Fibroblast of villous mesenchyme (primary cell): ENCODE results near the gene FLG2. TPM values are rescaled to one million over a fixed set of nuclear protein-coding genes. Genes with fewer than 3 reads are reported as not detected.
"Not testable (repeated sequence)": the region's sequence is repeated elsewhere in the genome, so short reads cannot be mapped to it uniquely, and the experiment has no call there.

Experiments
- DNase-seq: peaks from one replicate; pipeline ENCODE4 v3.0.0-alpha.2; 2010; ENCODE audit warnings: low read depth
- H3K4me3 ChIP-seq: 2 replicates; pipeline ENCODE4 v1.5.1; 2011; ENCODE audit warnings: low read depth, mild to moderate bottlenecking, low read length
- total RNA-seq: library from RNA; depleted of rRNA; stranded (reverse); fragments of >200 nt; gene quantifications from 2 replicates; pipeline ENCODE4 v1.2.3, GENCODE V29; 2012
- TF ChIP-seq, protein P1 (sequence below): IDR thresholded peaks from 2 replicates; pipeline ENCODE4 v1.5.1; 2012; ENCODE audit warnings: low read depth, mild to moderate bottlenecking, low read length; ENCODE audit not compliant: insufficient read depth

The FLG2 gene
- total RNA-seq, 1 donor: not detected

DNA sequence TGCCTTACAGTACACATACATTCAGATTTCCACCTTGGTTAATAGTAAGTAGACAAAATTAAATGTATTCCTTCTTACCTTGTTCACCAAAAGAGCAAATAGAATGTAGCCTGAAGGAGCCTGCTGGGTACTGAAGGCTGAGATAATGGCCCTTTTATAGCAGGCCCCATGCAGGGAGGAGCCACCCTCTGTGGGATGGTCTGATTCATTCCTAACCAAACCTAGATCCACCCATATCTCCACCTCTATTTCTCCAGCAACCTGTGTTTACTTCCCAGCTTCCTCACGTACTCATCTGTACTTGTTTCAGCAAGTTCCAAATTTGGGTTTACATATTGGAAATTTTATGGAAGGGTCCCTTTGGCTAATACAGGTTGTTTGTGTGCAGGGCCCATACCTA is 34.7 kb downstream of the FLG2 start, which contains the start of gene FLG:
TSS of gene FLG (minus strand) at position 129 of the 400 bp plus-strand sequence. CDS start 9,783 bp downstream, outside the sequence.
- TF ChIP-seq, protein P1, sequence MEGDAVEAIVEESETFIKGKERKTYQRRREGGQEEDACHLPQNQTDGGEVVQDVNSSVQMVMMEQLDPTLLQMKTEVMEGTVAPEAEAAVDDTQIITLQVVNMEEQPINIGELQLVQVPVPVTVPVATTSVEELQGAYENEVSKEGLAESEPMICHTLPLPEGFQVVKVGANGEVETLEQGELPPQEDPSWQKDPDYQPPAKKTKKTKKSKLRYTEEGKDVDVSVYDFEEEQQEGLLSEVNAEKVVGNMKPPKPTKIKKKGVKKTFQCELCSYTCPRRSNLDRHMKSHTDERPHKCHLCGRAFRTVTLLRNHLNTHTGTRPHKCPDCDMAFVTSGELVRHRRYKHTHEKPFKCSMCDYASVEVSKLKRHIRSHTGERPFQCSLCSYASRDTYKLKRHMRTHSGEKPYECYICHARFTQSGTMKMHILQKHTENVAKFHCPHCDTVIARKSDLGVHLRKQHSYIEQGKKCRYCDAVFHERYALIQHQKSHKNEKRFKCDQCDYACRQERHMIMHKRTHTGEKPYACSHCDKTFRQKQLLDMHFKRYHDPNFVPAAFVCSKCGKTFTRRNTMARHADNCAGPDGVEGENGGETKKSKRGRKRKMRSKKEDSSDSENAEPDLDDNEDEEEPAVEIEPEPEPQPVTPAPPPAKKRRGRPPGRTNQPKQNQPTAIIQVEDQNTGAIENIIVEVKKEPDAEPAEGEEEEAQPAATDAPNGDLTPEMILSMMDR: no peak
- no peak for DNase-seq
- no peak within 1 kb of the TSS for H3K4me3 ChIP-seq

- no peak overlapping the region for H3K4me3 ChIP-seq
- DNase-seq: no peak
- TF ChIP-seq, protein P1: no peak
Observed at GRCh38 chr1:152313970-152314369, 45.8 kb downstream of the FLG2 start.

GRCh38 chr1:152313319-152313801 is 46.4 kb downstream of the FLG2 start:
- TF ChIP-seq, protein P1: no peak
- no peak overlapping the region for H3K4me3 ChIP-seq
- DNase-seq: no peak

- H3K4me3 ChIP-seq, DNase-seq: not testable (repeated sequence)
Observed at GRCh38 chr1:152312169-152312568, 47.6 kb downstream of the FLG2 start.

DNA sequence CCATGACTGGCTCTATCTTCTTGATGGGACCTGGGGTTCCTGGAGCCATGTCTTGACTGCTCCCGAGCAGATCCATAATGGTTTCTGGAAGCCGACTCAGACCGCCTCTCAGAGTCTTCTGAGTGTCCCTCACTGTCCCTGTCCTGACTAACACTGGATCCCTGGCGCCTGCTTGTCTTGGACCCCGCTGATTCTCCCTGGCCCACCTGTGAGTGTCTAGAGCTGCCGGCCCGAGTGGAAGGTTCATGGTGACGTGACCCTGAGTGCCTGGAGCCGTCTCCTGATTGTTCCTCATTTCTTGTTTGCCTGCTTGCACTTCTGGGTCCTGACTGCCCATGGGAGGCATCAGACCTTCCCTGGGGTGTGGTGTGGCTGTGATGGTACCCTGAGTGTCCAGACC is 49.9 kb downstream of the FLG2 start:
- TF ChIP-seq, protein P1: no peak
- no peak for DNase-seq
- no peak overlapping the region for H3K4me3 ChIP-seq

GRCh38 chr1:152309320-152309901 is 50.4 kb downstream of the FLG2 start:
- DNase-seq, H3K4me3 ChIP-seq: not testable (repeated sequence)

GRCh38 chr1:152308758-152309157 is 51.0 kb downstream of the FLG2 start:
- not testable (repeated sequence) for DNase-seq, H3K4me3 ChIP-seq

- not testable (repeated sequence) for DNase-seq, H3K4me3 ChIP-seq
Observed at GRCh38 chr1:152307970-152308369, 51.8 kb downstream of the FLG2 start.

DNA sequence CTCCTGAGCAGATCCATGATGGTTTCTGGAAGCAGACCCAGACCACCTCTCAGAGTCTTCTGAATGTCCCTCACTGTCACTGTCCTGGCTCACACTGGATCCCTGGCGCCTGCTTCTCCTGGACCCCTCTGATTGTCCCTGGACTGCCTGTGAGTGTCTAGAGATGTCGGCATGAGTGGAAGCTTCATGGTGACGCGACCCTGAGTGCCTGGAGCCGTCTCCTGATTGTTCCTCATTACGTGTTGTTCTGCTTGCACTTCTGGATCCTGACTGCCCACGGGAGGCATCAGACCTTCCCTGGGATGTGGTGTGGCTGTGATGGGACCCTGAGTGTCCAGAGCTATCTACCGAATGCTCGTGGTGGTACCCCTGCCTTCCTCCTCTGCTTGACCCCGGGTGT is 53.7 kb downstream of the FLG2 start:
- not testable (repeated sequence) for DNase-seq, H3K4me3 ChIP-seq

GRCh38 chr1:152304773-152305172 is 55.0 kb downstream of the FLG2 start:
- not testable (repeated sequence) for H3K4me3 ChIP-seq, DNase-seq

DNA sequence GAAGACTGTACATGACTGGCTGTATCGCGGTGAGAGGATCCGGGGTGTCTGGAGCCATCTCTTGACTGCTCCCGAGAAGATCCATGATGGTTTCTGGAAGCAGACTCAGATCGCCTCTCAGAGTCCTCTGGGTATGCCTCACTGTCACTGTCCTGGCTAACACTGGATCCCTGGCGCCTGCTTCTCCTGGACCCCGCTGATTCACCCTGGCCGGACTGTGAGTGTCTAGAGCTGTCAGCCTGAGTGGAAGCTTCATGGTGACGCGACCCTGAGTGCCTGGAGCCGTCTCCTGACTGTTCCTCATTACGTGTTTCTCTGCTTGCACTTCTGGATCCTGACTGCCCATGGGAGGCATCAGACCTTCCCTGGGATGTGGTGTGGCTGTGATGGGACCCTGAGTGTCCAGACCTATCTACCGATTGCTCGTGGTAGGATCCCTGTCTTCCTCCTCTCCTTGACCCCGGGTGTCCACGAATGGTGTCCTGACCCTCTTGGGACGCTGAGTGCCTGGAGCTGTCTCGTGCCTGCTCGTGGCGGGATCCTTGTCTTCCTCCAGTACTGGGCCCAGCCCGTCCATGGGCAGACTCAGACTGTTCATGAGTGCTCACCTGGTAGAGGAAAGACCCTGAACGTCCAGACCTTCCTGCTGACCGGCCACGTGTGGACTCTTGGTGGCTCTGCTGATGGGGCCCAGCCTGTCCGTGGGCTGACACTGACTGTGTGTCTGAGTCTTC is 56.5 kb downstream of the FLG2 start:
- not testable (repeated sequence) for H3K4me3 ChIP-seq, DNase-seq
